GM13977 (cell line): Measurements from ENCODE around the gene PEAK1.

Experiments used
- DNase-seq: peaks from one replicate; pipeline ENCODE4 v3.0.0; 2012; ENCODE audit warnings: low spot score
- CTCF ChIP-seq: IDR thresholded peaks from 2 replicates; pipeline ENCODE4 v1.5.1; 2012; ENCODE audit warnings: mild to moderate bottlenecking, control low read depth; ENCODE audit not compliant: insufficient read depth; ENCODE audit errors: extremely low read depth, missing control alignments
- in situ Hi-C: fragments of 300-500 bp; cut with MboI; formaldehyde crosslinking; loops from one replicate; pipeline ENCODE4 v1.12.0; 2022; ENCODE audit warnings: low sequenced_read_pairs, low pct_unique_long_range_greater_than_20kb, mixed read lengths, inconsistent platforms; ENCODE audit not compliant: unreplicated experiment

The PEAK1 gene

GRCh38 chr15:77068633-77069032, 351.3 kb downstream of the PEAK1 start:
- no peak for DNase-seq
- no peak for TF ChIP-seq CTCF
- in situ Hi-C loops = no loop called here

GRCh38 chr15:77067691-77068367, 352.1 kb downstream of the PEAK1 start:
- TF ChIP-seq CTCF = no peak
- in situ Hi-C loops = no loop called here
- DNase-seq = no peak

DNA sequence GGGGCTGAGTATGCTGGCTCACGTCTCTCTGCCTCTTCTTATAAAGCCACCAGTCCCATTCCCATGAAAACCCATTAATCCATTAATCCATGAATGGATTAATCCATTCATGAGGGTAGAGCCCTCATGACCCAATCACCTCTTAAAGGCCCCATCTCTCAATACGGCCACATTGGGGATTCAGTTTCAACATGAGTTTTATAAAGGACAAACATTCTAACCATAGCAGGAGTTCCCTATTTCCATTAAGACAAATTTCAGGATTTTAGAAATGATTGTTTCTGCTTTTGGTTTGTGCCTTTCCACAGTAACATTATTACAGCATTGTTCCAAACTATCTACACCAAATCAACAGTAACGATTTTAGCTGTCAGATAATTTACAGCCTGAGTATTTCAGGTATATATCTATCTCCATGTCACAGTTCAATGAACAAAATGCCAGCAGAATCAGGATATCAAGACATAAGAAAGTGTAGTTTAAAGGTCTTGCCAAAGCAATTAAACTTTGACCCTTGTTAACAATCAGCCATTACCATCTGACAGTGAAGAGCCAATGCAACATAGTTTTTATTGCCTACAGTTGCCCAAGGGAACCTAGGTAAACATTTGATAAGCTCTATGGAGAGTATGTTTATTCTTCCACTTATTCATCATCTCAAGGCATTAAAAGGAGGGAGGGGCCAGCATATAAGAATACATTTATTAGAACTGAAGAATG, 352.8 kb downstream of the PEAK1 start:
- no peak for TF ChIP-seq CTCF
- DNase-seq = no peak

DNA sequence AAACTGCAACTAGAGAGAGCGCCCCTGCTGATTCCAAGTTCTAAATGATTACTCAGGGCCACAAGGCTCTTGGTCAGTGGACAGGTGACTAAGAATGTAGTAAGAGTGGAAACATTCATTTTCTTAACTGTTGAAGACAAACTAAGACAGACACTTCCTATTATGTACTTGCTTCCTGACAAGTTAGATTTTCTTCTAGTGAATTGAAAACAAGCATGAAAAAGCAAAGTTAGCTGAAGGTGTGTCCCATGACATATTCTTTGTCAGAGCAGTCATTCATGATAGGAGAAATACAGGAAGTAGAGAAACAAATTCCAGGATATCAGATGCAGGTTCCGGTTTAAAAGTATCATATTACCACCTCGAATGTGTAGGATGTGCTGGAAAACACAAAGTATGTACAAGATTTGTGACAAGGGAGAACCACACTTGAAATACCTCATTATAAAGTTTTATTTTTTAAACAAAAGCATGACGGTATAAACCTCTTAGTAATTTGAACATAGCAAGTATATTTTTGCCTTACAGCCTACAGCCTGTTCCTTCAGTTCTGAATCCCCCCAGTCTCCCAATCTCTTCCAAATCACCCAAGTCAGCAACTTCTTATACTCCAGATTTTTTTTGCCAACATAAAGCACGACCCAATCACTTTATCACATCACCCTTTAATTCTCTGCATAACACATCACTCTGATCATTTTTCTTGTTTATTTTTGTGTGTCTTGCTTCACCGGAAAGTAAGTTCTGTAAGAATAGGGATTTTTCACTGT, 355.2 kb downstream of the PEAK1 start:
- no peak for TF ChIP-seq CTCF
- in situ Hi-C loops = no loop called here
- no peak for DNase-seq

More for the DNA sequence above, 352.8 kb downstream of the PEAK1 start:
- in situ Hi-C loops = no loop called here

DNA sequence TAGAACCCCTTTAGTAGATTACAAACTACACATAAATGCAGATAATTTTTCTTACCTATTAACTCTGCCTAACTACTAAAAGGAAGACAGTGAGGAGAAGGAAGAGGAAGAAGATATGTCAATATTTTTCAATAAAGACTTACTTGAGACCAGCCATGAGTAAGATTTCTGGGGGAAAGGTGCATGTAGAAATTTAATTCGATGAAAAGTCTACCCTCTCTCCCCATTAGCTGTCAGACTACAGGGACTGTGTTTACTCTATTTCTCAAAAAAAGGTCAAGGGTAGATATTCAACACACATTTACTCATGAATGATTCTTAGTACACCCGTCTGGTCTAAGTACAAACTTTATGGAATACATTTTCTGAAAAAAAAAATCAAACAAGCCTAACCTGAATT, 355.8 kb downstream of the PEAK1 start:
- no peak for DNase-seq
- TF ChIP-seq CTCF = no peak
- in situ Hi-C loops = no loop called here

DNA sequence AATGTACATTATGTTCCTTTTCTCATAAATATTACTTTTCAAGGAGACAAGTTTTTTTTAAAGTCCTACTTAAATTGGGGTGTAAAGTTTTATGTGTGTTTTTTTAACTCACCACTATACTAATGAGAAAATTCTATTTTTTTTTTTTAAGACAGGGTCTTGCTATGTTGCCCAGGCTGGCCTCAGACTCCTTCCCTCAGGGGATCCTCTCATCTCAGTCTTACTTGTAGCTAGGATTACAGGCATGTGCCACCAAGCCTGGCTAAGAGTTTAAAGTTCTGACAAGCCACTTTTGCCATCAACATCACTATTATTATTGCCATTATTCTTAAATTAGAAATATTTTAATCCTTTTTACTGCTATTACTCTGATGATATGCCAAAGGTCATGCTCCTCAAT, 356.7 kb downstream of the PEAK1 start:
- DNase-seq = no peak
- no peak for TF ChIP-seq CTCF
- in situ Hi-C loops = no loop called here
